Measurements from ENCODE around the gene MLLT1.

- TF ChIP-seq, protein P1, sequence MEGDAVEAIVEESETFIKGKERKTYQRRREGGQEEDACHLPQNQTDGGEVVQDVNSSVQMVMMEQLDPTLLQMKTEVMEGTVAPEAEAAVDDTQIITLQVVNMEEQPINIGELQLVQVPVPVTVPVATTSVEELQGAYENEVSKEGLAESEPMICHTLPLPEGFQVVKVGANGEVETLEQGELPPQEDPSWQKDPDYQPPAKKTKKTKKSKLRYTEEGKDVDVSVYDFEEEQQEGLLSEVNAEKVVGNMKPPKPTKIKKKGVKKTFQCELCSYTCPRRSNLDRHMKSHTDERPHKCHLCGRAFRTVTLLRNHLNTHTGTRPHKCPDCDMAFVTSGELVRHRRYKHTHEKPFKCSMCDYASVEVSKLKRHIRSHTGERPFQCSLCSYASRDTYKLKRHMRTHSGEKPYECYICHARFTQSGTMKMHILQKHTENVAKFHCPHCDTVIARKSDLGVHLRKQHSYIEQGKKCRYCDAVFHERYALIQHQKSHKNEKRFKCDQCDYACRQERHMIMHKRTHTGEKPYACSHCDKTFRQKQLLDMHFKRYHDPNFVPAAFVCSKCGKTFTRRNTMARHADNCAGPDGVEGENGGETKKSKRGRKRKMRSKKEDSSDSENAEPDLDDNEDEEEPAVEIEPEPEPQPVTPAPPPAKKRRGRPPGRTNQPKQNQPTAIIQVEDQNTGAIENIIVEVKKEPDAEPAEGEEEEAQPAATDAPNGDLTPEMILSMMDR (IDR thresholded peaks at IDR 0.05): no peak
- TF ChIP-seq POLR2A (IDR thresholded peaks at IDR 0.05): no peak
Observed at GRCh38 chr19:6272913-6273600, 6.7 kb downstream of the MLLT1 start.

All from heart left ventricle (tissue), 13 donors.